Tongue (tissue), 2 donors: Measurements from ENCODE around the gene PRMT5. TPM values are rescaled to one million over a fixed set of nuclear protein-coding genes. Genes with fewer than 3 reads are reported as not detected.

Source experiments
- DNase-seq: peaks from one replicate; pipeline ENCODE4 v3.0.0-alpha.2; 2015
- total RNA-seq: library from RNA; depleted of rRNA; stranded (reverse); fragments of >200 nt; gene quantifications from one replicate; pipeline ENCODE4 v1.2.3, GENCODE V29; 2014

Gene PRMT5
- total RNA-seq, 1 donor from 2014 or later, result 64.8 TPM

- DNase-seq, result no peak
Measured at GRCh38 chr14:22896760-22897159, 32.4 kb downstream of the PRMT5 start.

- no peak for DNase-seq
Measured at GRCh38 chr14:22896356-22896755, 32.8 kb downstream of the PRMT5 start.

- DNase-seq, result no peak
Measured at GRCh38 chr14:22895402-22895801, 33.8 kb downstream of the PRMT5 start.

GRCh38 chr14:22893706-22894105 is 35.5 kb downstream of the PRMT5 start:
- no peak for DNase-seq

GRCh38 chr14:22892488-22892887 is 36.7 kb downstream of the PRMT5 start:
- no peak for DNase-seq

GRCh38 chr14:22890416-22890815 is 38.8 kb downstream of the PRMT5 start:
- no peak for DNase-seq

- no peak for DNase-seq
Measured at GRCh38 chr14:22888662-22889061, 40.5 kb downstream of the PRMT5 start.

GRCh38 chr14:22887990-22888378 is 41.2 kb downstream of the PRMT5 start:
- peak; percentile 54 for DNase-seq

GRCh38 chr14:22887260-22887989 is 41.8 kb downstream of the PRMT5 start:
- peak; percentile 94 for DNase-seq

GRCh38 chr14:22886500-22887259 is 42.5 kb downstream of the PRMT5 start:
- DNase-seq, result peak; percentile 82

- DNase-seq, result no peak
Measured at GRCh38 chr14:22885975-22886374, 43.2 kb downstream of the PRMT5 start.

GRCh38 chr14:22884738-22885523 is 44.2 kb downstream of the PRMT5 start:
- DNase-seq, result no peak

- DNase-seq, result no peak
Measured at GRCh38 chr14:22884076-22884737, 45.0 kb downstream of the PRMT5 start.

GRCh38 chr14:22883173-22883976 is 45.8 kb downstream of the PRMT5 start, which contains the start of gene REM2:
REM2 (plus strand) TSS chr14:22883222; CDS start chr14:22883288, 66 bp downstream.
- peak; percentile 36 for DNase-seq

- peak; percentile 77 for DNase-seq
Measured at GRCh38 chr14:22882529-22883172, 46.5 kb downstream of the PRMT5 start.

- DNase-seq, result no peak
Measured at GRCh38 chr14:22882064-22882463, 47.1 kb downstream of the PRMT5 start.

GRCh38 chr14:22878271-22879246 is 50.6 kb downstream of the PRMT5 start:
- no peak for DNase-seq

- no peak for DNase-seq
Measured at GRCh38 chr14:22877000-22877501, 52.1 kb downstream of the PRMT5 start.

- no peak for DNase-seq
Measured at GRCh38 chr14:22875748-22876319, 53.3 kb downstream of the PRMT5 start.
